Body of pancreas (tissue), 4 donors: ENCODE results near the gene SLX9. TPM values are rescaled to one million over a fixed set of nuclear protein-coding genes. Genes with fewer than 3 reads are reported as not detected.
A peak's percentile ranks its signal among the peaks of the same experiment; 100 is the strongest.

Experiments
- ATAC-seq: fragments of 150-250 bp; one replicate; pipeline ENCODE4 v1.9.1; 2016
- DNase-seq, 4 donors: peaks; one replicate each; pipeline ENCODE4 v3.0.0-alpha.2; 2019
- H3K27ac ChIP-seq, 4 donors: fragments of 200-600 bp; sonication (generic); 1 replicate in 3 of 4; 2 replicates in 1 of 4; pipeline versions ENCODE4 v1.5.1 to v1.6.1; 2016 to 2019; ENCODE audit warnings: mild to moderate bottlenecking in 1 of 4, mixed read lengths in 1 of 4, moderate library complexity in 1 of 4
- H3K27me3 ChIP-seq, 2 donors: fragments of 200-600 bp; sonication (generic); one replicate each; pipeline ENCODE4 v1.6.0; 2016; ENCODE audit warnings: mild to moderate bottlenecking in 1 of 2
- H3K36me3 ChIP-seq, 2 donors: fragments of 200-600 bp; sonication (generic); replicated peaks in 1 of 2; 2 replicates each; pipeline ENCODE4 v1.5.1; 2016; ENCODE audit warnings: low read depth in 2 of 2; ENCODE audit not compliant: insufficient read depth in 1 of 2
- H3K4me1 ChIP-seq: fragments of 200-600 bp; sonication (generic); one replicate; pipeline ENCODE4 v1.6.0; 2016
- H3K4me3 ChIP-seq, 2 donors: fragments of 200-600 bp; sonication (generic); 1 replicate in 1 of 2; 2 replicates in 1 of 2; pipeline ENCODE4 v1.5.1; 2016 to 2019
- H3K9me3 ChIP-seq, 3 donors: fragments of 200-600 bp; sonication (generic); 1 replicate in 2 of 3; 2 replicates in 1 of 3; pipeline ENCODE4 v1.5.1; 2016
- CTCF ChIP-seq, 7 experiments: fragments of 450-650 bp in 4 of 7; fragments of 200-600 bp in 3 of 7; sonication (generic) in 3 of 7; IDR thresholded peaks; one replicate each; pipeline ENCODE4 v1.5.1; 2016 to 2019; ENCODE audit warnings: antibody characterized with exemption in 7 of 7
- POLR2A ChIP-seq, 3 donors: fragments of 450-650 bp; IDR thresholded peaks; one replicate each; pipeline ENCODE4 v1.6.1; 2016; ENCODE audit warnings: antibody characterized with exemption in 3 of 3, mild to moderate bottlenecking in 2 of 3
- WGBS, 2 donors: methylation state at CpG; one replicate each; pipeline ENCODE4 v1.1.5; 2017; 5-methylcytosine and 5-hydroxymethylcytosine counted together
- intact Hi-C: fragments of 100-400 bp; cut with DNase I; formaldehyde crosslinking; loops from one replicate; pipeline ENCODE4 v1.15.1; 2023
- total RNA-seq, 2 donors: library from RNA; depleted of rRNA; stranded (reverse); fragments of >200 nt; gene quantifications; one replicate each; pipeline ENCODE4 v1.1.0, GENCODE V29; 2016

The SLX9 gene
- total RNA-seq, 2 donors from 2014 or later: 5.6 to 9.3 TPM

GRCh38 chr21:44986471-44987291, 46.9 kb downstream of the SLX9 start:
- no peak for ATAC-seq
- intact Hi-C loops: no loop called here

GRCh38 chr21:44987301-44987885, 47.6 kb downstream of the SLX9 start:
- Histone ChIP-seq H3K4me3 (no peak overlapping the region), H3K27ac (no peak overlapping the region), H3K27me3 (no peaks in the 10 kb centered on the region), H3K9me3 (no peaks in the 10 kb centered on the region), H3K36me3 (no peaks in the 10 kb centered on the region), H3K4me1 (no peaks in the 10 kb centered on the region)
- WGBS, 2 donors: 60 to 71% methylated on average over 13 to 23 of the region's 23 CpGs
- peak in 1 of 4 donors; percentile 8 for DNase-seq
- no peak for ATAC-seq
- intact Hi-C loops: no loop called here
- no peak for TF ChIP-seq CTCF (IDR thresholded peaks at IDR 0.05)

More at GRCh38 chr21:44986471-44987291, 46.9 kb downstream of the SLX9 start:
- WGBS, 2 donors: 68 to 70% methylated on average over 7 to 22 of the region's 23 CpGs
- H3K9me3 ChIP-seq: no peaks in the 10 kb centered on the region
- H3K27ac ChIP-seq: no peak overlapping the region
- no peaks in the 10 kb centered on the region for H3K36me3 ChIP-seq
- no peak overlapping the region for H3K4me3 ChIP-seq
- no peaks in the 10 kb centered on the region for H3K4me1 ChIP-seq
- TF ChIP-seq POLR2A (IDR thresholded peaks at IDR 0.05): no peak
- peak in 1 of 4 donors; percentile 9 for DNase-seq
- no peaks in the 10 kb centered on the region for H3K27me3 ChIP-seq

- no peaks in the 10 kb centered on the region for H3K36me3 ChIP-seq
- ATAC-seq (no peak), DNase-seq (peak in 1 of 4 donors; percentile 9)
- WGBS, 2 donors: 66 to 67% methylated on average over 17 to 34 of the region's 37 CpGs
- no peaks in the 10 kb centered on the region for H3K27me3 ChIP-seq
- no peaks in the 10 kb centered on the region for H3K9me3 ChIP-seq
- intact Hi-C loops: no loop called here
- H3K4me1 ChIP-seq: no peaks in the 10 kb centered on the region
- H3K4me3 ChIP-seq: no peak overlapping the region
- TF ChIP-seq POLR2A (IDR thresholded peaks at IDR 0.05) (no peak), CTCF (IDR thresholded peaks at IDR 0.05) (no peak)
- no peak overlapping the region for H3K27ac ChIP-seq
Observed at GRCh38 chr21:44987886-44988606, 48.2 kb downstream of the SLX9 start.

- intact Hi-C loops: no loop called here
- Histone ChIP-seq H3K4me1 (no peaks in the 10 kb centered on the region), H3K27ac (no peak overlapping the region)
Observed at GRCh38 chr21:44988607-44989536, 49.0 kb downstream of the SLX9 start.

More at GRCh38 chr21:44988607-44989536, 49.0 kb downstream of the SLX9 start:
- Histone ChIP-seq H3K9me3 (no peaks in the 10 kb centered on the region), H3K27me3 (no peaks in the 10 kb centered on the region), H3K4me3 (no peak overlapping the region), H3K36me3 (no peaks in the 10 kb centered on the region)
- no peak for TF ChIP-seq CTCF (IDR thresholded peaks at IDR 0.05)
- no peak for TF ChIP-seq POLR2A (IDR thresholded peaks at IDR 0.05)
- WGBS, 2 donors: 76 to 82% methylated on average over 5 to 19 of the region's 20 CpGs
- no peak for DNase-seq
- no peak for ATAC-seq
